ENCODE results near the gene KAZALD1. TPM values are rescaled to one million over a fixed set of nuclear protein-coding genes. Genes with fewer than 3 reads are reported as not detected.
"Not testable (repeated sequence)": the region's sequence is repeated elsewhere in the genome, so short reads cannot be mapped to it uniquely, and the experiment has no call there.

Gene KAZALD1
- total and polyA plus RNA-seq, 4 experiments from 2014 or later = not detected

DNA sequence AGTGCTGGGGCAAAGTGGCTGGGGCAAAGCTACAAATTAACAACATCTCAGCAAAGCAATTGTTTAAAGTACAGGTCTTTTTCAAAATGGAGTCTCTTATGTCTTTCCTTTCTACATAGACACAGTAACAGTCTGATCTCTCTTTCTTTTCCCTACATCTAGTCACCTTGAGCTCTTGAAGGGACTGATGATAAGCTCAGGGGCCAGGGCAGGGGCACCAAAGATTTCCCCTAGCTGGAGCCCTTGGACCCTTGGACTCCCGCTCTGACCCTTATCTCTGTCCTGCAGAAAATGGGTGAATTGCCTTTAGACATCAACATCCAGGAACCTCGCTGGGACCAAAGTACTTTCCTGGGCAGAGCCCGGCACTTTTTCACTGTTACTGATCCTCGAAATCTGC lies 27.4 kb upstream of the KAZALD1 start:
- CTCF ChIA-PET (ENCODE audit: partially characterized antibody) = interaction anchor here (0.9 to 2.3 kb wide), 7 partner anchors 9 to 38 kb away, joined by 3 to 7 read pairs (median 4); no protein-coding TSS in a partner anchor
- H3K27me3 ChIP-seq (ENCODE audit: insufficient read depth, low read length); intact Hi-C loops (cut with micrococcal nuclease); H3K27me3 Mint-ChIP-seq; H3K4me3 ChIP-seq (ENCODE audit: low read length in 2 of 2); H3K27ac ChIP-seq (ENCODE audit: low read depth, low read length); H3K9me3 Mint-ChIP-seq; DNase-seq; POLR2A ChIA-PET (ENCODE audit: partially characterized antibody); H3K9me3 ChIP-seq (ENCODE audit: control insufficient read depth in 1 of 2, low read length in 2 of 2): not testable (repeated sequence)
- Mint-ChIP-seq H3K4me1 (peaks cover 10 to 34% (median 15%) of the 10 kb centered on the region in 4 donors), H3K27ac (peak overlapping the region in 5 of 7 donors; percentile 6 to 52 (median 25)), H3K4me3 (peak overlapping the region in 1 of 8 donors; percentile 7), H3K36me3 (peaks cover 25 to 56% of the 10 kb centered on the region in 2 donors)
- Histone ChIP-seq H3K36me3 (ENCODE audit: insufficient read depth, low read length) (peaks cover 34% of the 10 kb centered on the region), H3K4me1 (ENCODE audit: insufficient read depth, low read length) (peaks cover 20% of the 10 kb centered on the region)

DNA sequence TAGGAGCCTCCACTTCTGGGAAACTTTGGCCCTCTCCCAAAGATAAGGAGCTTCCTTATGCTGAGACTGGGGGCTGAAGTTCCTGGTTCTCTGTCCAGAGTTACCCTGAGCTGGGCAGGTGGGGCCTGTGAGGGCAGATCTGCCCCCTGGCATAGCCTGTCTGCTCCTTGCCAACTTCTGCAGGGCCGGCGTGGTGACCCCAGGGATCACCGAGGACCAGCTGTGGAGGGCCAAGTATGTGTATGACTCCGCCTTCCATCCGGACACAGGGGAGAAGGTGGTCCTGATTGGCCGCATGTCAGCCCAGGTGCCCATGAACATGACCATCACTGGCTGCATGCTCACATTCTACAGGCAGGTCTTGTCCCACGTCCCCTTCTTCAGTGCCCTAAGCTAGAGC lies 26.5 kb upstream of the KAZALD1 start:
- no peak for DNase-seq
- Histone ChIP-seq H3K4me1 (ENCODE audit: insufficient read depth, low read length) (peaks cover 18% of the 10 kb centered on the region), H3K27me3 (ENCODE audit: insufficient read depth, low read length) (no peaks in the 10 kb centered on the region), H3K9me3 (ENCODE audit: control insufficient read depth in 1 of 2, low read length in 2 of 2) (no peaks in the 10 kb centered on the region), H3K36me3 (ENCODE audit: insufficient read depth, low read length) (peaks cover 34% of the 10 kb centered on the region), H3K4me3 (ENCODE audit: low read length in 2 of 2) (no peak overlapping the region), H3K27ac (ENCODE audit: low read depth, low read length) (no peak overlapping the region)
- Mint-ChIP-seq H3K27me3 (no peaks in the 10 kb centered on the region), H3K27ac (no peak overlapping the region), H3K4me3 (no peak overlapping the region), H3K9me3 (no peaks in the 10 kb centered on the region), H3K4me1 (peaks cover 10 to 38% (median 15%) of the 10 kb centered on the region in 4 donors), H3K36me3 (peaks cover 25 to 61% of the 10 kb centered on the region in 2 donors)
- ChIA-PET POLR2A (ENCODE audit: partially characterized antibody) (no interaction called here), CTCF (ENCODE audit: partially characterized antibody) (interaction anchor here (0.9 to 26.6 kb wide), 7 partner anchors 8 to 28 kb away, joined by 3 to 645 read pairs (median 5); partner anchors contain the start of gene KAZALD1)
- intact Hi-C loops (cut with micrococcal nuclease) = no loop called here

DNA sequence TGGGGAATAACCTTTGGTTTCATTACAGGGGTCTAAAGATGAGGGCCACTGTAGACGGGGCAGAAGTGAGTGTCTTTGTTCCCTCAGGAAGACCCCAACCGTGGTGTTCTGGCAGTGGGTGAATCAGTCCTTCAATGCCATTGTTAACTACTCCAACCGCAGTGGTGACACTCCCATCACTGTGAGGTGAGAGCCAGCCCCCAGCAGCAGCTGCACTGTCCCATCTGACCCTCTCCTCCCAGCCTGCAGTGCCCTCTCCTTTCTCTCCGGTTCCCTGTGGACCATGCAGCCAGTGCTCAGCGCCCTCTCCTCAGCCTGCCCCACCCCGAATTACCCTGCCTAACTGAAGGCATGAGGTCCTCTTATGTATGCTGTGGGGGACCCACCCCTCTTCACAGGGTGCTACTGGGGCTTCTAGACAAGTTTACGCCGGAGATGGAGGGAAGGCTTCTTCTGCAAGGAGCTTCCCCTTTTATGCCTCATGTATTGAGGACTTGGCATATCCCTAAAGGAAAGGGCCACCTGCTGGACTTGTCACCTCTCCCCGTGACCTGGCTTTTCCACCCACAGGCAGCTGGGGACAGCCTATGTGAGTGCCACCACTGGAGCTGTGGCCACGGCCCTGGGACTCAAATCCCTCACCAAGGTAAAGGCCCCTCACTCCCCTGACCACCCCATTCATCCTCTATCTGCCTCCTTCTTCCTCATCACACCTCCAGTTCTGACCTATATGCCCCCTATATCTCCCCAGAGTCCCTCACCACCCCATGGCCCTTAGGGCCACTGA lies 25.7 kb upstream of the KAZALD1 start:
- CTCF ChIA-PET (ENCODE audit: partially characterized antibody) = interaction anchor here (1.0 to 26.6 kb wide), 4 partner anchors 16 to 27 kb away, joined by 3 to 645 read pairs (median 10); partner anchors contain the start of gene KAZALD1
- DNase-seq = no peak
- H3K27me3 ChIP-seq (ENCODE audit: insufficient read depth, low read length) = no peaks in the 10 kb centered on the region
- intact Hi-C loops (cut with micrococcal nuclease) = no loop called here
- peaks cover 34% of the 10 kb centered on the region for H3K36me3 ChIP-seq (ENCODE audit: insufficient read depth, low read length)
- POLR2A ChIA-PET (ENCODE audit: partially characterized antibody) = no interaction called here
- H3K4me3 ChIP-seq (ENCODE audit: low read length in 2 of 2) = no peak overlapping the region
- H3K4me1 Mint-ChIP-seq = peaks cover 11 to 36% (median 16%) of the 10 kb centered on the region in 4 donors
- H3K4me3 Mint-ChIP-seq = no peak overlapping the region
- peaks cover 25 to 62% of the 10 kb centered on the region in 2 donors for H3K36me3 Mint-ChIP-seq
- H3K27me3 Mint-ChIP-seq = no peaks in the 10 kb centered on the region
- H3K9me3 ChIP-seq (ENCODE audit: control insufficient read depth in 1 of 2, low read length in 2 of 2) = no peaks in the 10 kb centered on the region
- no peaks in the 10 kb centered on the region for H3K9me3 Mint-ChIP-seq
- H3K4me1 ChIP-seq (ENCODE audit: insufficient read depth, low read length) = peaks cover 14% of the 10 kb centered on the region
- H3K27ac ChIP-seq (ENCODE audit: low read depth, low read length) = no peak overlapping the region
- peak overlapping the region in 3 of 7 donors; percentile 13 to 71 (median 42) for H3K27ac Mint-ChIP-seq

DNA sequence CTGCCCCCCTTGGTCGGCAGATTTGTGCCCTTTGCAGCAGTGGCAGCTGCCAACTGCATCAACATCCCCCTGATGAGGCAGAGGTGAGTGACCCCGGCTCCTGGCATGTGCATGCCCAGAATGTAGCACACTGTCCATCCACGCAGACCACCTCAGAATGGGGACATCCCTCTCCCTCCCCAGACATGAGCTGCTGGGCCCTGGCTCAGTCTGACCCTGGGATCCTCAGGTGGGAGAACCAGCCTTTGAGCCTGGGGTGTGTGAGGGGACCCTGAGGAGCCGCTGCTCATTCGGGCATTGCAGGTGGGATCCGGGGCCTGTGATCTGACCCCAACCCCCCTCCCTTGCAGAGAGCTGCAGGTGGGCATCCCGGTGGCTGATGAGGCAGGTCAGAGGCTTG lies 25.1 kb upstream of the KAZALD1 start:
- intact Hi-C loops (cut with micrococcal nuclease) = no loop called here
- H3K9me3 Mint-ChIP-seq = no peaks in the 10 kb centered on the region
- Histone ChIP-seq H3K27ac (ENCODE audit: low read depth, low read length) (no peak overlapping the region), H3K4me3 (ENCODE audit: low read length in 2 of 2) (no peak overlapping the region), H3K27me3 (ENCODE audit: insufficient read depth, low read length) (no peaks in the 10 kb centered on the region), H3K36me3 (ENCODE audit: insufficient read depth, low read length) (peaks cover 34% of the 10 kb centered on the region), H3K9me3 (ENCODE audit: control insufficient read depth in 1 of 2, low read length in 2 of 2) (no peaks in the 10 kb centered on the region), H3K4me1 (ENCODE audit: insufficient read depth, low read length) (peaks cover 20% of the 10 kb centered on the region)
- H3K27ac Mint-ChIP-seq = no peak overlapping the region
- H3K4me1 Mint-ChIP-seq = peaks cover 13 to 34% (median 19%) of the 10 kb centered on the region in 4 donors
- H3K4me3 Mint-ChIP-seq = no peak overlapping the region
- peaks cover 25 to 57% of the 10 kb centered on the region in 2 donors for H3K36me3 Mint-ChIP-seq
- ChIA-PET CTCF (ENCODE audit: partially characterized antibody) (interaction anchor here (1.0 to 26.6 kb wide), 4 partner anchors 15 to 39 kb away, joined by 3 to 645 read pairs (median 10); partner anchors contain the start of gene KAZALD1), POLR2A (ENCODE audit: partially characterized antibody) (no interaction called here)
- H3K27me3 Mint-ChIP-seq = no peaks in the 10 kb centered on the region
- no peak for DNase-seq

DNA sequence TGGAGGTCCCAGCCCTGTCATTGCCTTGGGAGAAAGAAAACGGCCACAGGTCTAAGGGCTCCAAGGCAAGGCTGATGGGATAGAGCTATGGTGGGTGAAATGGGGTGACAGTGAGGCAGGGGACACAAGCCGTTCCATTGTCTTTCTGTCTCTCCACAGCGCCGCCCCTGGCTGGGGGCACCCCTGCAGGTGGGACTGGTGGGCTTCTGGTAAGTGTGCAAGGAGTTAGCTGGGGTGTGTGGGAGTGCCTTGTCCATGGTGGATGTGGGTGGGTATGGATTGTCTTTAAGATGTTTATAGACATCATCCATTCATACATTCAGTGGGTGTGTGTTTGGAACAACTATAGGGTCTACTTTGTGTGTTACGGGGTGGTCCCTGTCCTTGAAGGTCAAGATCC lies 23.3 kb upstream of the KAZALD1 start:
- no peaks in the 10 kb centered on the region for H3K9me3 Mint-ChIP-seq

DNA sequence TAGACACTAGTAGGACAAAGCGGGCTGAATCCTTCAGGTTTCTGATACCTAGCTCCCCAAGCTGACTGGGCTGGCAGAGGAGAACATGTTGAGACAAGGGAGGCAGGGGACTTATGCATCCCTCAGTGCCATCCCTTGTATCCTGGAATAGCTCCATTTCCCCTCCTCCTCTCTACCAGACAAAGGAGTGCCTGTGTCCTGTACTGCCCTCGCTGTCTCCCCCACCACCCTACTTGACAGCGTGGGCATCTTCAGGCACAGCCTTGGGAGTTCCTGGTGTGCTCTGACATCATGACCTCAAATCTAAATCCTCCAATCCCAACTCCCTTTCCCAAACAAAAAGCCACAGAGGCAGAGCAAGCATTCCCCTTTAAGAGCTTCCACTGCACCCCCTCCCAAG lies 21.7 kb upstream of the KAZALD1 start:
- peaks cover 25 to 49% of the 10 kb centered on the region in 2 donors for H3K36me3 Mint-ChIP-seq
- peak overlapping the region in 1 of 8 donors; percentile 65 for H3K4me3 Mint-ChIP-seq
- H3K27me3 Mint-ChIP-seq = peaks cover 0 to 4% of the 10 kb centered on the region in 2 donors
- Histone ChIP-seq H3K4me3 (ENCODE audit: low read length in 2 of 2) (no peak overlapping the region), H3K36me3 (ENCODE audit: insufficient read depth, low read length) (peaks cover 30% of the 10 kb centered on the region), H3K27ac (ENCODE audit: low read depth, low read length) (no peak overlapping the region), H3K27me3 (ENCODE audit: insufficient read depth, low read length) (no peaks in the 10 kb centered on the region), H3K4me1 (ENCODE audit: insufficient read depth, low read length) (peaks cover 27% of the 10 kb centered on the region), H3K9me3 (ENCODE audit: control insufficient read depth in 1 of 2, low read length in 2 of 2) (no peaks in the 10 kb centered on the region)
- no peaks in the 10 kb centered on the region for H3K9me3 Mint-ChIP-seq
- peaks cover 16 to 25% (median 19%) of the 10 kb centered on the region in 4 donors for H3K4me1 Mint-ChIP-seq
- DNase-seq = no peak
- intact Hi-C loops (cut with micrococcal nuclease) = loop anchor here (5.0 kb wide), 1 partner anchor 102 kb away; no protein-coding TSS in a partner anchor
- CTCF ChIA-PET (ENCODE audit: partially characterized antibody) = interaction anchor here (1.0 to 26.6 kb wide), 5 partner anchors 10 to 24 kb away, joined by 3 to 645 read pairs (median 53); partner anchors contain the start of genes KAZALD1, PDZD7 and SFXN3
- POLR2A ChIA-PET (ENCODE audit: partially characterized antibody) = interaction anchor here (0.8 to 5.6 kb wide), 4 partner anchors 8 to 43 kb away, joined by 5 to 69 read pairs (median 16); partner anchors contain the start of genes KAZALD1, PDZD7 and SFXN3
- peak overlapping the region in 2 of 7 donors; percentile 15 to 59 for H3K27ac Mint-ChIP-seq

More for the DNA sequence above, 23.3 kb upstream of the KAZALD1 start:
- H3K4me1 ChIP-seq (ENCODE audit: insufficient read depth, low read length) = peaks cover 26% of the 10 kb centered on the region
- peaks cover 34% of the 10 kb centered on the region for H3K36me3 ChIP-seq (ENCODE audit: insufficient read depth, low read length)
- ChIA-PET CTCF (ENCODE audit: partially characterized antibody) (interaction anchor here (0.9 to 26.6 kb wide), 6 partner anchors 8 to 104 kb away, joined by 3 to 645 read pairs (median 11); partner anchors contain the start of gene KAZALD1), POLR2A (ENCODE audit: partially characterized antibody) (interaction anchor here (0.7 to 1.7 kb wide), 2 partner anchors 23 to 26 kb away, joined by 3 to 8 read pairs; partner anchors contain the start of gene KAZALD1)
- Mint-ChIP-seq H3K4me3 (no peak overlapping the region), H3K36me3 (peaks cover 25 to 54% of the 10 kb centered on the region in 2 donors), H3K4me1 (peaks cover 19 to 32% (median 21%) of the 10 kb centered on the region in 4 donors), H3K27me3 (peaks cover 0 to 2% of the 10 kb centered on the region in 2 donors), H3K27ac (peak overlapping the region in 2 of 7 donors; percentile 4 to 79)
- H3K4me3 ChIP-seq (ENCODE audit: low read length in 2 of 2) = no peak overlapping the region
- H3K9me3 ChIP-seq (ENCODE audit: control insufficient read depth in 1 of 2, low read length in 2 of 2) = no peaks in the 10 kb centered on the region
- H3K27me3 ChIP-seq (ENCODE audit: insufficient read depth, low read length) = no peaks in the 10 kb centered on the region
- no peak overlapping the region for H3K27ac ChIP-seq (ENCODE audit: low read depth, low read length)
- DNase-seq = no peak
- intact Hi-C loops (cut with micrococcal nuclease) = no loop called here
